ENCODE results near the gene GNPTG. TPM values are rescaled to one million over a fixed set of nuclear protein-coding genes. Genes with fewer than 3 reads are reported as not detected.

The GNPTG gene
- total RNA-seq, 4 donors from 2014 or later, result 53.7 to 84.0 (median 69.5) TPM

DNA sequence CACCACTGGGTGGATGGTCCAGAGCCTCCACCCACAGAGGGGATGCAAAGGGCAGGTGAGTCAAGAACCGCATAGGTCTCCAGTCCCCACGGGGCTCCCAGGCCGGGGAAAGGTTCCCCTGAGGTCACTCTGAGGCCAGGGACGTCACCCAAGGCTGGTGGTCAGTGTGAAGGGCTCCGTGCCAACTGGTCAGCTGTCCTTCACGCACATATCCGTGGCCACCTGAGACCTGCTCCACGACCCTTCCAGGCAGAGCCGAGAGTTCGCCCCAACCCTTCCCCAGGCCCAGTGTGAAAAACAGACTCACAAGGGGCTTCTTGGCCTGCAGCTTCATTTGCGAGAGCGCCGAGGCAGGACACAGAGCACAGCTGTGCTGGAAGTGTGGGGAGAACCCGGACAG, 2.8 kb upstream of the GNPTG start:
- Histone ChIP-seq H3K36me3 (peaks cover 26% of the 10 kb centered on the region), H3K4me1 (peaks cover 50% of the 10 kb centered on the region), H3K27me3 (no peaks in the 10 kb centered on the region), H3K4me3 (no peak overlapping the region), H3K9me3 (no peaks in the 10 kb centered on the region), H3K27ac (no peak overlapping the region)
- DNase-seq (ENCODE audit: low spot score in 2 of 2), result no peak
- no peak for TF ChIP-seq EP300 (IDR thresholded peaks at IDR 0.05)
- 80% methylated on average over 2 of the region's 14 CpGs for WGBS

DNA sequence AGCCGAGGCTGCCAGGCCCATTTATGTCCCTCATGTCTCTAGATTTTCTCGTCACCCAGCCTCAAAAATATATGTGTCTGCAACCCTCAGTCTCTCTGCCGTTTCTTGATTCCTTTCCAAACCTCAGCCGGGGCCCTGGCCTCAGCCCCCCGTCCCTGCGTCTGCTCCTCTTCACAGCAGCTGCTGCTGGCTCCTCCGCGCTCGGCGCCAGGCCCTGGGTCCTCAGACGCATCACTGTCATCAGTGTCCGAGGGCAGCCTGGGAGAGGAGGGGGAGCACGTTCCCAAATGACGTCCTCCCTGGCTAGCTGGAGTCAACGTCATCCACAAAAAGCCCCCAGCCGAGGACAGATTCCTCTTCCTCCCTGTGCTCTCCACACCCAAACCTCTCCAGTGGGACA, 2.4 kb upstream of the GNPTG start:
- Histone ChIP-seq H3K9me3 (no peaks in the 10 kb centered on the region), H3K4me3 (no peak overlapping the region), H3K27me3 (no peaks in the 10 kb centered on the region), H3K27ac (no peak overlapping the region), H3K36me3 (peaks cover 26% of the 10 kb centered on the region), H3K4me1 (peaks cover 47% of the 10 kb centered on the region)
- WGBS, result 89% methylated on average over 14 of the region's 16 CpGs
- no peak for DNase-seq (ENCODE audit: low spot score in 2 of 2)
- TF ChIP-seq, protein P1, sequence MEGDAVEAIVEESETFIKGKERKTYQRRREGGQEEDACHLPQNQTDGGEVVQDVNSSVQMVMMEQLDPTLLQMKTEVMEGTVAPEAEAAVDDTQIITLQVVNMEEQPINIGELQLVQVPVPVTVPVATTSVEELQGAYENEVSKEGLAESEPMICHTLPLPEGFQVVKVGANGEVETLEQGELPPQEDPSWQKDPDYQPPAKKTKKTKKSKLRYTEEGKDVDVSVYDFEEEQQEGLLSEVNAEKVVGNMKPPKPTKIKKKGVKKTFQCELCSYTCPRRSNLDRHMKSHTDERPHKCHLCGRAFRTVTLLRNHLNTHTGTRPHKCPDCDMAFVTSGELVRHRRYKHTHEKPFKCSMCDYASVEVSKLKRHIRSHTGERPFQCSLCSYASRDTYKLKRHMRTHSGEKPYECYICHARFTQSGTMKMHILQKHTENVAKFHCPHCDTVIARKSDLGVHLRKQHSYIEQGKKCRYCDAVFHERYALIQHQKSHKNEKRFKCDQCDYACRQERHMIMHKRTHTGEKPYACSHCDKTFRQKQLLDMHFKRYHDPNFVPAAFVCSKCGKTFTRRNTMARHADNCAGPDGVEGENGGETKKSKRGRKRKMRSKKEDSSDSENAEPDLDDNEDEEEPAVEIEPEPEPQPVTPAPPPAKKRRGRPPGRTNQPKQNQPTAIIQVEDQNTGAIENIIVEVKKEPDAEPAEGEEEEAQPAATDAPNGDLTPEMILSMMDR (IDR thresholded peaks at IDR 0.05), result no peak
- TF ChIP-seq POLR2AphosphoS5 (IDR thresholded peaks at IDR 0.05) (no peak), POLR2A (IDR thresholded peaks at IDR 0.05) (no peak), EP300 (IDR thresholded peaks at IDR 0.05) (no peak)

DNA sequence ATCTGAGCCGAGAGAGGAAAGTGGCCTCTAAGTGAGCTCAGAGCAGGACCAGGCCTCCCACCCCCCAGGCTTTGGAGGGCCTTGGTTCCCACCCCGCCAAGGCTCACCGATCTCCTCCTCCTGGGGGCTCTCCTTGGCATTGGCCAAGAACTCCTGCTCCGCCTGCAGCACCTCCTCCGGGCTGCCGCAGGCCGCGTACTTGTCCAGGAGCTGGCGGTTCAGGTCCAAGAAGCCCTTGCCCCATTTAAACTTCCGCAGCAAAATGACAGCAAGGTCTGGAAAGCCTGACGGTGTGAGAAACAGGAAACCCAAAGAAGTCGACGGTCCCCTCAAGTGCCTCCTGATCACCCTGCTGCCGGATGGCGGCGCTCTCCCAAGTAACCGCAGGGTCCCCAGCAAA, 1.8 kb upstream of the GNPTG start:
- 87% methylated on average over 3 of the region's 17 CpGs for WGBS
- H3K4me1 ChIP-seq, result peaks cover 51% of the 10 kb centered on the region
- H3K27ac ChIP-seq, result no peak overlapping the region
- no peak for DNase-seq (ENCODE audit: low spot score in 2 of 2)
- H3K36me3 ChIP-seq, result peaks cover 26% of the 10 kb centered on the region
- TF ChIP-seq POLR2A (IDR thresholded peaks at IDR 0.05), result no peak
- TF ChIP-seq, protein P1 (IDR thresholded peaks at IDR 0.05), result no peak
- no peak for TF ChIP-seq EP300 (IDR thresholded peaks at IDR 0.05)
- TF ChIP-seq POLR2AphosphoS5 (IDR thresholded peaks at IDR 0.05), result no peak
- H3K27me3 ChIP-seq, result no peaks in the 10 kb centered on the region
- H3K9me3 ChIP-seq, result no peaks in the 10 kb centered on the region
- no peak overlapping the region for H3K4me3 ChIP-seq

DNA sequence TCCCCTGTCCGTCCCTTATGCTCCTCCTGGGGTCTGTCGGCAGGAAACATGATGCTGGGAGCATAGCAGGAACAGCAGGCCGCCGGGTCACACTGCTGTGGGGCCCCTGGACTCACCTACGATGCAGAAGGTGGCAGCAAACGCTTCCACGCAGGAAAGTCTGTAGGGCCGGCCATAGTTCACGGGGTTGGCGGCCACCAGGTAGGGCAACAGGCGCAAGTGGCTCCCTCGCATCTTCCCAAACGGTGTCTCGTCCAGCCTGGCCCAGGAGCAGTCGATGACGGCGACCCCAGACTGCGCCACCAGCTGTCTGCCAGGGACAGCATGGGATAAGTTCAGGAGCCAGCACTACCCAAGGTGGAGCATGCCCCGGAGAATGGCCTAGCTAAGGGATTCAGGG, 1.0 kb upstream of the GNPTG start:
- TF ChIP-seq POLR2AphosphoS5 (IDR thresholded peaks at IDR 0.05) (no peak), POLR2A (IDR thresholded peaks at IDR 0.05) (no peak), EP300 (IDR thresholded peaks at IDR 0.05) (no peak)
- TF ChIP-seq, protein P1 (IDR thresholded peaks at IDR 0.05), result no peak
- Histone ChIP-seq H3K9me3 (no peaks in the 10 kb centered on the region), H3K36me3 (peaks cover 26% of the 10 kb centered on the region), H3K27ac (no peak overlapping the region), H3K4me3 (peak overlapping the region; percentile 99), H3K27me3 (no peaks in the 10 kb centered on the region), H3K4me1 (peaks cover 57% of the 10 kb centered on the region)
- no peak for DNase-seq (ENCODE audit: low spot score in 2 of 2)
- 69% methylated on average over 6 of the region's 19 CpGs for WGBS

DNA sequence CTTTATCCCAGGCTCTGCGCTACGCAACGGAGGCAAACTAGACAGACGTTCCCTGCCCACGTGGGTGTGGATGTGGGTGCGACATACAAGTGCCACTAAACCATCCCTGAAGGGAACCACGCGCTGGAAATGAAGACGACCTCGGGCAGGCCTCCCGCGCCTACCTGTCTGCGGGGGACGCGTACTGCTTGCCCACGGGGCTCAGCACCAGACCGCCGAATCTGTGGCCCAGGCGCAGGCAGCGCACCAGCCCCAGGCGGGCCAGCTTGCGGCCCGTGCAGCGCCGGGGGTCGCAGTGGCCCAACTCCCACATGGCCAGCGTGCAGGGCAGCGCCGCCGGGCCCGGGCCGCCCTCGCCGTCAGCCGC, 533 bp upstream of the GNPTG start:
- Histone ChIP-seq H3K36me3 (peaks cover 26% of the 10 kb centered on the region), H3K4me1 (peaks cover 62% of the 10 kb centered on the region), H3K9me3 (no peaks in the 10 kb centered on the region), H3K27ac (peak overlapping the region; percentile 67), H3K4me3 (peak overlapping the region; percentile 99), H3K27me3 (no peaks in the 10 kb centered on the region)
- no peak for TF ChIP-seq POLR2A (IDR thresholded peaks at IDR 0.05)
- TF ChIP-seq POLR2AphosphoS5 (IDR thresholded peaks at IDR 0.05), result no peak
- no peak for TF ChIP-seq EP300 (IDR thresholded peaks at IDR 0.05)
- TF ChIP-seq, protein P1 (IDR thresholded peaks at IDR 0.05), result no peak
- DNase-seq (ENCODE audit: low spot score in 2 of 2), result no peak
- WGBS, result 2% methylated on average over 22 of the region's 35 CpGs
